Measurements from ENCODE around the gene PACC1.
"Not testable (repeated sequence)": the region's sequence is repeated elsewhere in the genome, so short reads cannot be mapped to it uniquely, and the experiment has no call there.

The PACC1 gene

DNA sequence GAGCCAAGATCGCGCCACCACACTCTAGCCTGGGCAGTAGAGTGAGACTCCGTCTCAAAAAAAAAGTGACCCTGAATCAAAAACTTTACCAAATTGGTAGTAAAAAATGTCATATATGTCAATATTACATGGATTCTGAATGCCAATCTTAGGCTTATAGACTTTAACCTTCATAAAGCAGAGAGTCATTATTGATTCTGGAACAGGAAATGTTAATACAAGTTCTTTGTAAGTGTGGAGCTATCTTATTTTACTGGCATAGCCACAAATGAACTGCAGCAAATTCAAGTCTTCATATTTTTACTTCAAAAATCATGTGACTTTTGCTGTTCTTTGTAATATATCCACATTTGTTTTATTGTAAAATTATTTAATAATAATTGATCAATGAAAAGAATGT, 88.1 kb downstream of the PACC1 start:
- no peak for DNase-seq

- DNase-seq, result no peak
Observed at GRCh38 chr1:212323066-212323465, 91.6 kb downstream of the PACC1 start.

DNA sequence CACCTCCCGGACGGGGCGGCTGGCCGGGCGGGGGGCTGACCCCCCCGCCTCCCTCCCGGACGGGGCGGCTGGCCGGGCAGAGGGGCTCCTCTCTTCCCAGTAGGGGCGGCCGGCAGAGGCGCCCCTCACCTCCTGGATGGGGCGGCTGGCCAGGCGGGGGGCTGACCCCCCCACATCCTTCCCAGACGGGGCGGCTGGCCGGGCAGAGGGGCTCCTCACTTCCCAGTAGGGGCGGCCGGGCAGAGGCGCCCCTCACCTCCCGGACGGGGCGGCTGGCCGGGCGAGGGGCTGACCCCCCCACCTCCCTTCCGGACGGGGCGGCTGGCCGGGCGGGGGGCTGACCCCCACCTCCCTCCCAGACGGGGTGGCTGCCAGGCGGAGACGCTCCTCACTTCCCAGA, 93.7 kb downstream of the PACC1 start:
- not testable (repeated sequence) for DNase-seq

DNA sequence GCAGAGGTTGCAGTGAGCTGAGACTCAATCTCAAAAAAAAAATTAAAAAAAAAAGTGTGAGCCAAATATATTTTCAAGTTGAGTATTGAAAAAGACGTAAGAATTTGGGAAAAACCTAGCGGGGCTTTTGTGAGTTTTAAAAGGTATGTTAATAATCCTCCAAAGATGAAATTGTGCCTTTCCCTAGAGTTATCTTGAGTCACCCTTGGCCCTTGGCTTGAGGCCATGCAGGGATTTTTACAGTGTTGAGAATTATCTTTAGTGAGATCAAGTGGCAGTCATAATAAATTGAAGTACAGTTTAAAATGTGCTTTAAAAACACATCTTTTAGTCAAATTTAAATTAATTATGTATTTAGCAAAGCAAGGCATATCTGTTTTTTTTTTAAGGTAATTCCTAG, 96.8 kb downstream of the PACC1 start:
- no peak for DNase-seq

GRCh38 chr1:212315907-212316306, 98.8 kb downstream of the PACC1 start:
- DNase-seq, result peak in 1 of 2 experiments; percentile 20

DNA sequence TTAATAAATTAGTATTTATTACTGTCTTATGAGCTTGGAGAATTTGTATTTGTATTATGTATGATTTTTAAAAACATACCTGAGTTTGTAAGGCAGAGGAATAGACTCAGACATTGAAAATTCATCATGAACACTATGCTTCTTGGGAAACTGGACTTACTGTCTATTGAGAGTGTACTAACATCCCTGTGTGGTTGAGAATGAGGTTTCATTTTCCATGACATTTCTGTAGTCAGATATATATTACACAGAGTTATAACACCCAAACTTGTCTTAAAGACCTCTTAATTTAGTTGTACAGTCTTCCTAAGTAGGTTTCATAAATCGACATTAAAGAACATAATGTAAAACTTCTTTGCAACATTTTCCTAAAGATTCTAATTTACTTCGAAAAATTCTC, 99.5 kb downstream of the PACC1 start:
- DNase-seq, result no peak
